ENCODE measurements around the gene THAP2. TPM values are rescaled to one million over a fixed set of nuclear protein-coding genes. Genes with fewer than 3 reads are reported as not detected.
A peak's percentile ranks its signal among the peaks of the same experiment; 100 is the strongest.

The THAP2 gene
- total RNA-seq, 1 donor from 2014 or later: 8.9 TPM

DNA sequence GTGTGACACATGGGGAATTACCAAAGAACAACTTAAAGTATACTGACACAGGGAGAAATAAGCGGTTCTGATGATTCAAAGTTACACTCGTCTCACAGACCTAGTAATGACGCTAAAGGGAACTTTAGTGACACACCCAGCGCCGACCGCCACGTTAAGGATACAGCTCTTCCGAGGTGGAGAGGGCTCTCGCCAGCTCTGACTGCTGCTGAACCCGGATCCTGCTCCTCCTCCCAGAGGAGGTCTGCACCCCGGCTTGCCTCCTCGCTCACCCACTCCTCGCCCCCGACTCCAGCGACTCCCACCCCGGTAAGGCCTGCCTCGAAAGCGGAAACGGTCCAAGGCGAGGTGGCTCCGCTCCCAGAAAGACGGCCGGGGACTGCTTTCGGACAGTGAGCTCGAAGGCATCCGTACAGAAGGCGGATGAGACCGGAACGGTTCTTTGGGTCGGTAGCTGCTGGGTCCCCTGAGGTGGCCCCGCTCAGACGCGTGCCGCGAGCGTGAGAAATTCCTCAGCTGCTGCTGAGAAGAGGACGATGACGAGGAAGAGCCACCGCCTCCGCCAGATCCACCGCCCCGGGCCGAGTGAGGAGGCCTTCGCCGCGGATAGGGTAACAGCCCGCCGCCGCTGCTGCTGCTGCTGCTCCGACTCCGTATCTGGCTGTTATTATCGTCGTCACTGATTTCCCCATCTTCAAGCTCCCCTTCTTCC, 1.1 kb upstream of the THAP2 start:
- Mint-ChIP-seq H3K4me1 (ENCODE audit: unreplicated experiment) (peaks cover 9% of the 10 kb centered on the region), H3K4me3 (peak overlapping the region; percentile 97), H3K36me3 (peaks cover 16% of the 10 kb centered on the region), H3K9me3 (no peaks in the 10 kb centered on the region), H3K27ac (peak overlapping the region; percentile 100), H3K27me3 (no peaks in the 10 kb centered on the region)
- peak; percentile 78 for DNase-seq (ENCODE audit: extremely low spot score, unreplicated experiment)
- TF ChIP-seq, protein P1, sequence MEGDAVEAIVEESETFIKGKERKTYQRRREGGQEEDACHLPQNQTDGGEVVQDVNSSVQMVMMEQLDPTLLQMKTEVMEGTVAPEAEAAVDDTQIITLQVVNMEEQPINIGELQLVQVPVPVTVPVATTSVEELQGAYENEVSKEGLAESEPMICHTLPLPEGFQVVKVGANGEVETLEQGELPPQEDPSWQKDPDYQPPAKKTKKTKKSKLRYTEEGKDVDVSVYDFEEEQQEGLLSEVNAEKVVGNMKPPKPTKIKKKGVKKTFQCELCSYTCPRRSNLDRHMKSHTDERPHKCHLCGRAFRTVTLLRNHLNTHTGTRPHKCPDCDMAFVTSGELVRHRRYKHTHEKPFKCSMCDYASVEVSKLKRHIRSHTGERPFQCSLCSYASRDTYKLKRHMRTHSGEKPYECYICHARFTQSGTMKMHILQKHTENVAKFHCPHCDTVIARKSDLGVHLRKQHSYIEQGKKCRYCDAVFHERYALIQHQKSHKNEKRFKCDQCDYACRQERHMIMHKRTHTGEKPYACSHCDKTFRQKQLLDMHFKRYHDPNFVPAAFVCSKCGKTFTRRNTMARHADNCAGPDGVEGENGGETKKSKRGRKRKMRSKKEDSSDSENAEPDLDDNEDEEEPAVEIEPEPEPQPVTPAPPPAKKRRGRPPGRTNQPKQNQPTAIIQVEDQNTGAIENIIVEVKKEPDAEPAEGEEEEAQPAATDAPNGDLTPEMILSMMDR (conservative IDR thresholded peaks at IDR 0.05): no peak

DNA sequence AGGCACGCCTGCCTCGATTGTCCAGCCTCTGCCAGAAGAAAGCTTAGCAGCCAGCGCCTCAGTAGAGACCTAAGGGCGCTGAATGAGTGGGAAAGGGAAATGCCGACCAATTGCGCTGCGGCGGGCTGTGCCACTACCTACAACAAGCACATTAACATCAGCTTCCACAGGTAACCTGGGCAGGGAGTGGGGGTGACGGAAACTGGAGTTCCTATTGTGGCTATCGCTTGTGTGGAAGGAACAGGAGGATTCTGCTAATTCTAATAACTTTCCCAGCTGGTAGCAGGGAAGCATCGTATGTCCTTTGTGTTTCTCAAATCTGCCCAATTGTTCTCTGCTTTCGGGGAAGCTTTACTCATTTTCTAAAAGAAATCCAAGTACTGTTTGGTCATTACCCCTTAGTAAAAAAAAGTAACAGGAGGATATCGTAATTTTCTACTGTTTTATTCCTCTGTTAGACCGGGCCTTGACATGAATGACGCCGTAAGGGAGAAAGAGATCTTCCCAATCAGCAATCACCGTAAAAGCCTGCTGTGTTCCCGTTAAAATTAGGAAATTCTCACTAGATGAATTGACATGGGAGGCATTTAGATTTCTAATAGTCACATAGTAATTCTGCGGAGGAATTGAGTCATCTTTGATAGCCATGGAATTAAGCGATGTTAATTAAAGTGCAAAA, 449 bp downstream of the THAP2 start:
- TF ChIP-seq, protein P1 (conservative IDR thresholded peaks at IDR 0.05): no peak
- Mint-ChIP-seq H3K4me3 (peak overlapping the region; percentile 97), H3K27ac (peak overlapping the region; percentile 100), H3K4me1 (ENCODE audit: unreplicated experiment) (peaks cover 9% of the 10 kb centered on the region), H3K27me3 (no peaks in the 10 kb centered on the region), H3K36me3 (peaks cover 6% of the 10 kb centered on the region), H3K9me3 (no peaks in the 10 kb centered on the region)
- no peak for DNase-seq (ENCODE audit: extremely low spot score, unreplicated experiment)

DNA sequence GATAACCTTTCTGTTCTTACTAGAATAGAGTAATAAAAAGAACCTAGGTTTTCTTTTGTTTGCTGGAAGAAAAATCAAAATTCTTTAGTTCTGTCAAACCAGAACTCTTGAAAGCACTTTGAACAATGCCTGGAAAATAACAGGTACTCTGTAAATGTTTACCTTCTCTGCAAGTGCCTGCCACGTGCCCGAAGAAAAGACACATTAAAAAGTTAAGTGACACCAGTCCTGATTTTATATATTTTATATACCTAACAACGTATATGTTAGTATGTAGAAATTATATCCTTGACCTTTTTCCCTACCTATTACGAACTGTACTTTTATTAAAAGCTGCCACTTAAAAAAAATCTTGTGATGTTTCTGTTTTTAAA, 976 bp downstream of the THAP2 start:
- Mint-ChIP-seq H3K9me3 (no peaks in the 10 kb centered on the region), H3K4me3 (peak overlapping the region; percentile 97), H3K4me1 (ENCODE audit: unreplicated experiment) (peaks cover 9% of the 10 kb centered on the region), H3K27ac (peak overlapping the region; percentile 100), H3K36me3 (peaks cover 6% of the 10 kb centered on the region), H3K27me3 (no peaks in the 10 kb centered on the region)
- DNase-seq (ENCODE audit: extremely low spot score, unreplicated experiment): no peak
- TF ChIP-seq, protein P1 (conservative IDR thresholded peaks at IDR 0.05): no peak

DNA sequence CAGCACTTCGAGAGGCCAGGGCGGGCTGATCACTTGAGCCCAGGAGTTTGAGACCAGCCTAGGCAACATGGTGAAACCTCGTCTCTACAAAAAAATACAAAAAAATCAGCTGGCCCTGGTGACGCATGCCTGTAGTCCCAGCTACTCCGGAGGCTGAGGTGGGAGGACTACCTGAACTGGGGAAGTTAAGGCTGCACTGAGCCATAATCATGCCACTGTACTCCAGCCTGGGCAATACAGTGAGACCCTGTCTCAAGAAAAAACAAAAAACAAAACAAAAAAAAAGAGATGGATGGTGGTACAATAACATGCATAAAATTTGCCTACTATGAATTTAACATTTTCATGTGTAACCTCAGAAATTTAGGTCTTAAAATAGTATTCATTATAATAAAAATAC, 2.2 kb downstream of the THAP2 start:
- no peaks in the 10 kb centered on the region for H3K27me3 Mint-ChIP-seq
- no peaks in the 10 kb centered on the region for H3K9me3 Mint-ChIP-seq
- TF ChIP-seq, protein P1 (conservative IDR thresholded peaks at IDR 0.05): no peak
- H3K36me3 Mint-ChIP-seq: peaks cover 6% of the 10 kb centered on the region
- DNase-seq (ENCODE audit: extremely low spot score, unreplicated experiment): no peak
- no peak overlapping the region for H3K4me3 Mint-ChIP-seq
- peaks cover 12% of the 10 kb centered on the region for H3K4me1 Mint-ChIP-seq (ENCODE audit: unreplicated experiment)
- H3K27ac Mint-ChIP-seq: no peak overlapping the region

DNA sequence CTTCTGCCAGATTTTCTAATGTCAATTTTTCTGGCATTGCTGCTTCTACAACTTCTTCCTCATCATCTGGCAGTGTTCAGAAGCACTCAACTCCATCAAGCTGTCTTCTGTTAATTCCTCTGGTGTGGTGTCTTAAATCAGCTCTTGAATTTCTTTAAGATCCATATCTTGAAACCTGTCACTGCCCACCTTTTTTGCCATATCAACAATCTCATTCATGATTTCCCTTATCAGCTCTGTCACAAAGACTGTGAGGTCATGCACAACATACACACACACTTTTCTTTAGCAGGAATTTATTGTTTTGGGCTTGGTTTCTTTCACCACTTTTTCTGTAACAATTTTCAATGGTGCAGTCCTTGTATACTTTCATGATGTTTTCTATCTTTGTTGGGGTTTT, 7.2 kb downstream of the THAP2 start:
- no peak overlapping the region for H3K27ac Mint-ChIP-seq
- no peaks in the 10 kb centered on the region for H3K9me3 Mint-ChIP-seq
- H3K4me3 Mint-ChIP-seq: no peak overlapping the region
- TF ChIP-seq, protein P1 (conservative IDR thresholded peaks at IDR 0.05): no peak
- peaks cover 8% of the 10 kb centered on the region for H3K4me1 Mint-ChIP-seq (ENCODE audit: unreplicated experiment)
- H3K27me3 Mint-ChIP-seq: no peaks in the 10 kb centered on the region
- no peak for DNase-seq (ENCODE audit: extremely low spot score, unreplicated experiment)
- H3K36me3 Mint-ChIP-seq: peaks cover 9% of the 10 kb centered on the region

Data from type B pancreatic cell (in vitro differentiated cells).